Left lung (tissue), 10 donors: ENCODE results near the gene OPCML. TPM values are rescaled to one million over a fixed set of nuclear protein-coding genes. Genes with fewer than 3 reads are reported as not detected.

ENCODE experiments used
- ATAC-seq: fragments of 200-7000 bp; cut with Tn5 transposase; one replicate; pipeline ENCODE4 v1.9.1; 2020; ENCODE audit warnings: moderate library complexity
- DNase-seq, 4 donors: peaks; one replicate each; pipeline ENCODE4 v3.0.0-alpha.2; 2013 to 2020
- H3K27ac ChIP-seq, 2 donors: fragments of 200-600 bp; sonication (generic) in 1 of 2; one replicate each; pipeline versions ENCODE4 v1.5.0 to v1.8.0; 2020 to 2021
- H3K27me3 ChIP-seq, 2 donors: fragments of 200-600 bp; sonication (generic) in 1 of 2; one replicate each; pipeline versions ENCODE4 v1.5.0 to v1.8.0; 2020 to 2021
- H3K36me3 ChIP-seq, 2 donors: fragments of 200-600 bp; sonication (generic) in 1 of 2; one replicate each; pipeline versions ENCODE4 v1.5.0 to v1.8.0; 2020 to 2021
- H3K4me1 ChIP-seq, 2 donors: fragments of 200-600 bp; one replicate each; pipeline ENCODE4 v1.8.0; 2021
- H3K4me3 ChIP-seq, 2 donors: fragments of 200-600 bp; sonication (generic) in 1 of 2; one replicate each; pipeline versions ENCODE4 v1.5.0 to v1.8.0; 2020 to 2021; ENCODE audit warnings: mild to moderate bottlenecking in 1 of 2
- H3K9me3 ChIP-seq, 2 donors: fragments of 200-600 bp; sonication (generic) in 1 of 2; one replicate each; pipeline versions ENCODE4 v1.5.0 to v1.8.0; 2020 to 2021
- CTCF ChIP-seq, 2 donors: fragments of 200-600 bp; sonication (generic) in 1 of 2; IDR thresholded peaks; one replicate each; pipeline versions ENCODE4 v1.5.0 to v1.8.0; 2021; ENCODE audit warnings: antibody characterized with exemption in 2 of 2
- intact Hi-C, 2 donors: fragments of 100-400 bp; cut with DNase I; formaldehyde crosslinking; loops; one replicate each; pipeline versions ENCODE4 v1.11.2 to v1.14.2; 2022
- polyA plus RNA-seq, 6 donors: library from polyadenylated mRNA; unstranded; fragments of 120-200 nt; gene quantifications; one replicate each; pipeline ENCODE4 v1.2.1, GENCODE V29; 2013; ENCODE audit not compliant: insufficient read length in 6 of 6
- total RNA-seq, 2 donors: library from RNA; stranded (reverse); fragmentation: NEBNext Ultra II Directional; extraction: Animal tissue kit (Norgen Biotek cat#: 25700); gene quantifications; one replicate each; pipeline ENCODE4 v1.2.1, GENCODE V29; 2021
- donor health status: DM: no; HTN: yes; CAD: no.
- donor health status: DM: no; HTN: no; CAD: no.

Gene OPCML
- total and polyA plus RNA-seq, 8 donors: 0.98 to 5.3 (median 1.9) TPM; not detected in 2

GRCh38 chr11:133238495-133238894, 293.8 kb downstream of the OPCML start:
- peaks cover 0 to 4% of the 10 kb centered on the region in 2 donors for H3K9me3 ChIP-seq
- no peak for TF ChIP-seq CTCF (IDR thresholded peaks at IDR 0.05)
- no peak for DNase-seq
- no peak for ATAC-seq
- intact Hi-C loops: no loop called here
- H3K4me3 ChIP-seq: no peak overlapping the region
- peaks cover 0 to 6% of the 10 kb centered on the region in 2 donors for H3K27me3 ChIP-seq
- no peak overlapping the region for H3K27ac ChIP-seq
- no peaks in the 10 kb centered on the region for H3K4me1 ChIP-seq
- H3K36me3 ChIP-seq: no peaks in the 10 kb centered on the region

GRCh38 chr11:133238027-133238426, 294.3 kb downstream of the OPCML start:
- intact Hi-C loops: no loop called here
- DNase-seq (no peak), ATAC-seq (no peak)
- Histone ChIP-seq H3K36me3 (no peaks in the 10 kb centered on the region), H3K27ac (no peak overlapping the region), H3K27me3 (peaks cover 0 to 6% of the 10 kb centered on the region in 2 donors), H3K4me3 (no peak overlapping the region), H3K9me3 (peaks cover 0 to 5% of the 10 kb centered on the region in 2 donors), H3K4me1 (no peaks in the 10 kb centered on the region)
- TF ChIP-seq CTCF (IDR thresholded peaks at IDR 0.05): no peak

GRCh38 chr11:133235381-133235780, 296.9 kb downstream of the OPCML start:
- peaks cover 0 to 5% of the 10 kb centered on the region in 2 donors for H3K9me3 ChIP-seq
- no peaks in the 10 kb centered on the region for H3K4me1 ChIP-seq
- no peak overlapping the region for H3K4me3 ChIP-seq
- H3K27me3 ChIP-seq: peaks cover 0 to 11% of the 10 kb centered on the region in 2 donors
- H3K27ac ChIP-seq: no peak overlapping the region
- no peak for TF ChIP-seq CTCF (IDR thresholded peaks at IDR 0.05)
- no peaks in the 10 kb centered on the region for H3K36me3 ChIP-seq
- ATAC-seq: no peak
- intact Hi-C loops: no loop called here
- DNase-seq: no peak

- ATAC-seq: no peak
- no peak for TF ChIP-seq CTCF (IDR thresholded peaks at IDR 0.05)
- Histone ChIP-seq H3K36me3 (no peaks in the 10 kb centered on the region), H3K4me3 (no peak overlapping the region), H3K27ac (no peak overlapping the region), H3K4me1 (no peaks in the 10 kb centered on the region), H3K9me3 (peaks cover 0 to 5% of the 10 kb centered on the region in 2 donors), H3K27me3 (peaks cover 0 to 11% of the 10 kb centered on the region in 2 donors)
- no peak for DNase-seq
- intact Hi-C loops: no loop called here
Observed at GRCh38 chr11:133234883-133235282, 297.4 kb downstream of the OPCML start.

GRCh38 chr11:133232665-133233064, 299.6 kb downstream of the OPCML start:
- intact Hi-C loops: no loop called here

More at GRCh38 chr11:133232665-133233064, 299.6 kb downstream of the OPCML start:
- TF ChIP-seq CTCF (IDR thresholded peaks at IDR 0.05): no peak
- H3K4me3 ChIP-seq: no peak overlapping the region
- no peaks in the 10 kb centered on the region for H3K4me1 ChIP-seq
- no peak for ATAC-seq
- H3K27ac ChIP-seq: no peak overlapping the region
- no peaks in the 10 kb centered on the region for H3K36me3 ChIP-seq
- H3K27me3 ChIP-seq: peaks cover 0 to 27% of the 10 kb centered on the region in 2 donors
- no peak for DNase-seq
- peaks cover 0 to 5% of the 10 kb centered on the region in 2 donors for H3K9me3 ChIP-seq
